G401 (cell line): ENCODE data around the gene TMEM204. TPM values are rescaled to one million over a fixed set of nuclear protein-coding genes. Genes with fewer than 3 reads are reported as not detected.

Source experiments
- DNase-seq: peaks from one replicate; pipeline ENCODE4 v3.0.0-alpha.2; 2015; ENCODE audit warnings: low spot score
- in situ Hi-C: cut with HindIII; loops from 2 replicates; pipeline ENCODE4 v1.10.0; 2016; ENCODE audit warnings: low sequenced_read_pairs, mixed read lengths
- total RNA-seq: library from RNA; depleted of rRNA; stranded (reverse); fragments of >200 nt; shearing (Covaris generic); gene quantifications from 2 replicates; pipeline ENCODE4 v1.2.3, GENCODE V29; 2014

The TMEM204 gene
- total RNA-seq, 1 experiment from 2014 or later: not detected

DNA sequence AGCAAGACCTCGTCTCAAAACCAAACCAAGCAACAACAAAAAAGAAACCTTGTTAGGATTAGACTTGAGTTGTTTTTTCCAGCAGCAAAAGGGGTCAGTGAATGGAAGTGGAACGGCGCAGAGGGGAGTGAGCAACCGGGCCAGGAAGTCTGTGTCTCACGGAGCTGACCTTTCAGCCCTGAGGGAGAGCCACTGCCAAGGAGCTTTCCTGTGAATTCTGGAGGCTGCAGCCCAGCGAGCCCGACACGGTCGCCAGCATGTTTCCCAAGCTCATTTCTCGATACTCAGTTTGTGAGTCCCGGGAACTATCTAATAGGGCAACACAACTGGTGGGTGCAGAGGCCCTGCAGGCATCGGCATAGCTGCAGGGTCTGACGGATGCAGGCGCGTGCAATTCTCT lies 20.7 kb upstream of the TMEM204 start:
- in situ Hi-C loops: no loop called here
- DNase-seq: no peak

DNA sequence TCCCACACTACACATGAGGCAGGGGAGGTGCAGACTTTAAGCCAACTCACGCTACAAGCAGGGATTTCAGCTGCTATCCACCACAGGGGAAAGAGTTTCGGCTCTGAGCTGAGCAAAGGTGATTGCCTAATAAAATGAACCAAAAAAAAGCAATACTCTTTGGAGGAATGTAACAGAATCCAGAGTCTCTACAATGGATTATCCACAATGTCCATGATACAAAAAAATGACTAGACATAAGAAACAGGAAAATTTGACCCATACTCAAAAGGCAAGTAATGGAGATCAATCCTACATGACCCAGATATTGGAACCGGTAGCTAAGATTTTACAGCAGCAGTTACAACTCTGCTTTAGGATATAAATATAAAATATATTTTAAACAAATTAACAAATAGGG lies 19.0 kb upstream of the TMEM204 start:
- in situ Hi-C loops: no loop called here
- no peak for DNase-seq

DNA sequence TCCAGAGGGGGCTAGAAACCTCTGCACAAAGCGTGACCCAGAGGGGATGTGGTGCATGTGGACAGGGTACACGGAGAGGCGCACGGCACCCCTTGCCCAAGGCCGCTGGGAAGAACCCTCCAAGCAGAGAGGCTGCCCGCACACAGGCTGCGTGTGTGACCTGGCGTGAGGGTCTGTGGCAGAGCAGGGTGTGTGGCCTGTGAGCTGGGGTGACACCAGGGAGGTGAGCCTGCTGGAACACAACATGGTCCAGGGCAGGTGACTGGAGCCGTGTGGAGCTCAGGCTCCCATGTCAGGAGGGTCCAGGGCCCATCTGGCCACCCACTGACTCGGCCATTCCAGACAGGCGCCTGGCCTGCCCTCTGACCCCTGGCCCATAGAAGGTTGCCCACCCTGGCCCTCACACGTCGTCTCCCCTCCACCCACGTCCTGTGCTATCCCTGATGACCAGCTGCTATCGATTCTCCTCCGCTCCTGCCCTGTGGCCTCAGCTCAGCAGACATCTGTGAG lies 14.8 kb upstream of the TMEM204 start:
- DNase-seq: no peak
- in situ Hi-C loops: no loop called here

DNA sequence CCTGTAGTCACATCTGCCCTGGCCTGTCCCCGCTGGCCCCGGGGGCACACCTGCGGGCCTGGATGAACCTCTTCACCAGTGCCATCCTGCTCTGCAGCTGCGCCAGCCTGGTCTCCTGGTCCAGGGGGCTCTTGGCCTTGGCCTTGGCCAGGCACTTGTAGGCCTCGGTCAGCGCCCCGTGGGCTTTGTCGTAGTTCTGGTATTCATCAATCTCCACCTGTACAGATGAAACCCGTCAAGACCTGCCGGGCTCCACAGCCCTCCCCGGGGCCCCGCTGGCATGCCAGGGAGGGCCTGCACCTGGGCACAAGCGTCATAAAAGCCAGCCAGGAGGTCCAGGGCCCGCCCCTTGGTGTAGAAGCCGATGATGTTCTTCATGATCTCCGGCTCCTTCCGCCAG lies 13.6 kb upstream of the TMEM204 start:
- in situ Hi-C loops: no loop called here
- DNase-seq: no peak

DNA sequence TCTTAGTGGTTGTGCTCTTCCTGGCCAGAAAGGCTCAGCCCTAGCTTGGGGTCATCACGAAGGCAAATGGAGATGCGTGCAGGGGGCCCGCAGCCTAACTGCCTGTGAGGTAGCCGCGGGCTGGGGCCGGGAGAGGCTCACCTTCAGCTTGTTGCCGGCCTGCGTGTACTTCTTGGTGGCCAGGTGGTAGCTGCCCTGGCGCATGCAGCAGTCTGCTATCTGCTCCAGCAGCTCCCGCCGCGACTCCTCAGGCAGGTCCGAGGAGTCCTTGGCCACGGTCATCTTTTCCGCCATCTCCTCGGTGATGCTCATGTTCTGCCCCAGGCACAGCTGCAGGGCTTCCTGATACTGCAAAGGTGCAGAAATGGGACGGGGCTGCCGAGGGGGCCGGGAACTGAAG lies 13.0 kb upstream of the TMEM204 start:
- in situ Hi-C loops: no loop called here

DNA sequence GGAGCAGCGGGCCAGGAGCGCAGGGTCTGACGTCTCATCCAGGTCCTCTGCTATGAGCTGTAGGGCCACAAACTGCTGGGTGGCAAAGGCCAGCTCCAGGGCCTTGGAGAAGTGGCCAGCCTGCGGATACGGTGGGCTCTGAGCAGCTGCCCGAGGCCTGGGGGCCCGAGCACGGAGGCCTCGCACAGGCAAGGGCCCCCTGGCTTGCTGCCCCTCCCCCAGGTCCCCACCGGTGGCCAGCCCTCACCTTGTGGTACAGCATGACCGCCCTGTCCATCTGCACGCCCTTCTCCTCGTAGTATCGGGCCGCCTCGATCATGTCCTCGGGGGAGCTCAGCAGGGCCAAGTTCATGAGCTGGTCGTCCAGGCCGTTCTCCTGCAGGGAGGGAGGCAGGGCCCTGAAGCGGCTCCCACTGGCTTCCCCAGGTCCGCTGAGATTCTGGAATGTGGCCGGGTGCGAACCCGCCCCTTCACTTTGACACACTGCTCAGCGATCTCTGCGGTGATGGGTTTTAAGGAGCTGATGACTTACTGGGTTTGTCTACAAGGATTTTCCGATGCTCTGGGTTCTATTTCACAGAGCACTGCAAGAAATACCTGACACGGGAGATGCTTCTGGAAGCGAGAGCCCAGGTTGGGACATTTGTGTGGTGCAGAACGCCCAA lies 9.8 kb upstream of the TMEM204 start:
- in situ Hi-C loops: no loop called here
- no peak for DNase-seq

More for the DNA sequence above, 13.0 kb upstream of the TMEM204 start:
- no peak for DNase-seq

DNA sequence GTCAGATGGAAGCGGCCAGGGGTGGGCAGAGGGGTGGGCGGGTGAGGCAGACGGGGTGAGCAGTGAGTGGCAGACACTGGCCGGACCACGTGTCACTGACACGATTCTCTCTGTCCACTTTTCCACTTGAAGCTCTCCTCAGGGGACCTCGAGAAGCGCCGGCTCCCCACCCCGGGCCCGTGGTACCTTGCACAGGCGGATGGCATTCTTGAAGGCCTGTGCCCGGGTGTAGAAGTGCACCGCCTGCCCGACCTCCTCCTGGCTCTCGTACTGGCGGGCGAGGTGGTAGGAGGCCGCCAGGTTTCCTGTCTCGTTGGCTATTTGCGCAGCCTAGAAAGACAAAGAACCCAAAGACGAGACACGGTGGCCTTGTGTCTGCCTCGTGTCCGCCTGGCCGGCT lies 9.1 kb upstream of the TMEM204 start:
- no peak for DNase-seq
- in situ Hi-C loops: no loop called here

DNA sequence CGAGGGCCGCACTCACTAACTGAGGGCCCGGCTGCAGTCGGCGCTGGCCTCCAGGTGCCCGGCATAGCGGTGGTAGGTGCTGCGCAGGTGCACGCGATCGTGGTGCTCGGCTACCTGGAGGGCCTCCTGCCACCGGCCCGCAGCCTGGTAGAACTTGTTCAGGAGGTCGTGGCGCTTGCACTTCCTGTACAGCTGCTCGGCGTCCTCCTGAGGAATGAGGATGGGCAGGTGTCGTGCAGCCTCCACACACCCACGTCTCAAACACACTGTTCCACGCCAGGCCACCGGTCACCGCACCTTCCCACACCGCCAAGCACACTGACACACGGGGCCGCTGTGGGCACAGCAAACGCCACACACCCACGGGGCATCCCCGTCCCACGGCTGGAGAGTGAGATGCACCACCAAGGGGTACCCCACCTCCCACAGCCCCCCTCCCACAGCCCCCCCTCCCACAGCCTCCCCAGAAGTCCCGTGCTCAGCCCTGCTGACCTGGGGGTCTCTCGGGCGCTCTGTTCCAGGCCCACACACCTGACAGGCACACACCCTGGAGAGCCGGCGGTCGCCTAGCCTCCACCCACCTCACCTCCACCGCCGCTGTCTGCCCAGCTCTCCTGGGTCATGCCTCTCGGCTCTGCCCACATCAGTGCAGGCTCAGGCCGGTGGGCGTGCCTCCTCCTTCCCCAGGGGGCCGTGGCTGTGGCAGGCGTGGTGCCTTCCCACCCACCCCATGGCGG lies 7.4 kb upstream of the TMEM204 start:
- no peak for DNase-seq
- in situ Hi-C loops: no loop called here

DNA sequence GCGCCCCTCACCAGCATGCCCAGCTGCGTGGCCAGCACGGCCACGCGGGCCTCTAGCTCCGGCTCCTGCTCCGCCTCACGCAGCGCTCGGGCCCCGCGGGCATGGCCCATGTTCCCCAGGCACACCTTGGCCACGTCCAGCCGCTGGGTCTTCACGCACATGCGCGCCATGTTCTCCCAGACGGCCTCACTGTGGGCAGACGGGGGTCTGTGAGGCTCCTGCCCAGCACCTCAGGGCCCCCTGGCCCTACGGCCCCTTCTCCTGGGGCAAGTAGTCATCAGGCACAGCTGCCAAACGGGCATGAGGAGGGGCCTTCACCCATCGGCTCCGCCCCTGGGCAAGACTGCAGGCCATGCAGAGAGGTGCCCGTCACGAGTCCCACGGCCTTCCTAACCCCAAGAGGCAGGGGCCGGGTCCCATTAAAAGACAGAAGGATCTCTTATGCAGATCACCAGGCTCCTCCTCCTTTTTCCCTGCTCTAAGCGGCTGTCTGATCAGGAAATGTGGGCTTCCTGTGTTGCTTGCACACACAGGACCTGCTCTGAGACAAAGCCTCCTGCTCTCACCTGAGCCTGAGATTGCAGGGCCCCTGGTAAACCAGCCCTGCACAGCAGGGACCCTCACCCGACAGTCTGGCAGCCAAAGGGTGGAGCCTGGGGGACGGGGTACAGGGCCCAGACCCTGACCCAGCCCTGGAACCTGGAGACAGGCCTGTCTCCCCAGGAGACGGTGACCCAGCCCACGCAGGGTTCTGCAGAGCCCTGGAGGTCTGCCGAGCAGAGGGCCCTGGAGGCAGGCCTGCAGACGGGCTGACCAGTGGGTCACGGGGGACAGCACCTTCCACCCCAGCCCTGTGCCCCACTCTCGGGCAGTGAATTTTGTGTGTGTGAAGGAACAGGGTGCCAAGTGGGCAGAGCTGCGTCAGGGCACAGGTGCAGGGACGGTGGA lies 6.6 kb upstream of the TMEM204 start:
- in situ Hi-C loops: no loop called here

DNA sequence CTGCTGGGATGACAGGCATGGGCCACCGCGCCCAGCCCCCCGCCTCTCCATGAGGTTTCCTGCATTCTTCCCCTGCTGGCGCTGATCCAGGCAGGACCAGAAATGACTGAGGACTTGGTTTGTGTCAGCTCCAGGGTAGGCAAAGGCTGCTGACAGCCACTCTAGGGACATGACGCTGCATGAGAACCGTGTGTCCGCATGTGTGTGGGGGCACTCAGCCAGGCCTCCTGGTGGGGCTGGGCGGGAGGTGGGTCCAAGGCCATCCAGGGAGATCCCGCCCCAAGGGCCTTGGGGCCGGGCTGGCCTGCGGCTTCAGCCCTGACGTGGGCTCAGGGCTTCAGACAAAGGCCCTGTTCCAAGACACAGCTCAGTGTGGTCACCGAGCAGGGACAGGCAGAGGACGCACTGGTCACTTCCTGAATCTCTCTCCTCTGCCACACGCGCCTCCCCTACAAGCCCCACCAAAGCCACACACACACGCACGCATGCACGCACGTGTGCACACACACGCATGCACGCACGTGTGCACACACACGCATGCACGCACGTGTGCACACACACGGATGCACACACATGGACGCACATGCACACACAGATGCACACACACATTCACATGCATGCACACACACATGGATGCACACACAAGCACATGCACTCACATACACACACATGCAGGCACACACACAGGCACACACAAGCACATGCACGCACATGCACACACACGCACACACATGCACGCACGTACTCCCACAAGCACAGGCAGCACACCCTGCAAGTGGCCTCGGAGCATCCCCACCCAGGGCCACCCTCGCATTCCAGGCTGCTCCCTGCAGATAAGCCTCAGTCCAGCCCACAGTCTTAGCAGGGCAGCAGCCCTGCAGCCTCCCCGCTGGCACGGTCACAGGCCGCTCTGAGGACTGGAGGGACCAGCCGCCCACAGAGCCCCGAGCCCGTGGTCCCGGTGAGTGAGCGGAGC lies 5.3 kb upstream of the TMEM204 start:
- no peak for DNase-seq
- in situ Hi-C loops: no loop called here

More for the DNA sequence above, 6.6 kb upstream of the TMEM204 start:
- no peak for DNase-seq

DNA sequence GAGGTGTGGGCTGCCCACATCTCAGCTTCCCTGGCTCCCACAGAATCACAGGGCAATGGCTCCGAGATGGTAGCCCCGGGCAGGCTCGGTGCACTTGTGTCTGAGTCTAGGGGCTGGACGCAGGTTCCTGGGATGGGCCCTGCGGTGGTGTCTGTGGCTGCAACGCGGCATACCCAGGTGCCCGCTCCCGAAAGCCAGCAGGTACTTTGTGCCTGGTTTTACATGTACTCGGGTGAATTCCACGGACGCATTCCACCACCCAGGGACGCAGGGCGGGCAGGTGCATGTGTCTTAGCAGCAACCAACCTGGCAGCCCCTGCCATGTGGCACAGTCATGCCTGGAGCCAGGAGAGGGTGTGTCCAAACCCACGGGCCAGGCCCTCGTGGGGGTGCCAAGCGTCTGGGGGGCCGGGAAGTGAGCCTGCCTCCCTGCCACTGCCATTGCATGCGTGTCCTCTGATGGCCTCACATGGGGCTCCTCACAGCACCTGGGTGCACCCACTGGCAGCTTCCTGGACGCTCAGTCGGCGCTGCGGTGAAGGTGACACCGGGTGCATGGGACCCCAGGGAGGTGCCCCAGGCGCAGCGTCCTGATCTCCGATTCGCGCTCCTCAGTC lies 4.4 kb upstream of the TMEM204 start:
- DNase-seq: no peak
- in situ Hi-C loops: no loop called here

DNA sequence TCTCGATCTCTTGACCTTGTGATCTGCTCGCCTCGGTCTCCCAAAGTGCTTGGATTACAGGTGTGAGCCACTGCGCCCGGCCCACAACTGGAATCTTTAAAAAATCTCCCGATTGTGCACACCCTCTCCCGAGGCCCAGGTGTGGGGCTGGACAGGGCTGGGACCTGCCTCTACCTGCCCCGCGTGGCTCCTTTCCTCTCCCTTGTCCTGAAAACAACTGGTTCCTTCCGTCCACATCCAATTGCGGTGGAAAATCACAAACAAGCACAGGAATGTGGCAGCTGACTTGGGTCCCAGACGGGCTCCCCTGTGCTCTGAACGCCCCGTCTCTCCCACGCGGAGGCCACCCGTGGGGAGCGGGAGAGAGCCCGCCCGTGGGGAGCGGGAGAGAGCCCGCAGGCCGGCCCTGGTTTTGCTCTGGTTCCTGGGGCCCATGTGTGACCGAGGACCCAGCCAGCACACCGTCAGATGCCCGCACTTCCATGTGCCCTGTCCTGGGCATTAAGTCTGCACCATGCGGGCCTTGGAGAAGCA lies 3.0 kb upstream of the TMEM204 start:
- no peak for DNase-seq
- in situ Hi-C loops: no loop called here

DNA sequence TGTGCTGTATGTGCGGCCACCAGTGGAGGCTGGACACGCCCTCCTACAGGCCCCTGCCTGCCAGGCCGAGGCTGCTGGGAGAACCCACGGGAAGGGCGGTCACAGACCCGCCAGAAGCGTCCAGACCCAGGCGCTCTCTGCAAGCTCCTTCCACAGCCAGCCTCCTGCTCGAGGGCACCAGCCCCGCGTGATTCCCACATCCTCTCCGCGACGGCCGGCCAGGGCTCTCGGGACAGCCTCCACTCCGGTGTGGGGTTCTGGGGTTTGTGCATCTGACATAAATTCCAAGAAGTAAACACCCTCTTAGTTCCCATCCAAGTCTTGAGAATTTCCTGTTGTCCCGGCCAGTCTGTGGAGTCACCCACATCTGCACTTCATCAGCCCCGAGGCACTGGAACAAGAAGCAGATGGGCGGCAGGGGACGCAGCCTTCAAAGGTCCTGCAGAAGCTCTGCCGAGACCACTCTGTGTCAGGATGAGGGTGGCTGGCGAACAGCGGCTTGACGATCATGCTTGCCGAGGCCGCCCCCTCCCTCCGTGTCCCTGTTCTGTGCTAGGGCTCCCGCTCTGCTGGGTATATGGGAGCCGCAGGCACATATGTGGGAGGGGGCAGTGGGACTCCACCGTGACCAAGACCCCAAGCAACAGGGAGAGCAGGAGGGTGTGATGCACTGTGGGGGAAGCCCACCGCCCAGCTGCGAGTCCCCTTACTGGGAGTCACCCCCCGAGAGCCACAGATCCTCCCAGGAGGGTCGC lies 2.4 kb upstream of the TMEM204 start:
- in situ Hi-C loops: no loop called here
- no peak for DNase-seq

DNA sequence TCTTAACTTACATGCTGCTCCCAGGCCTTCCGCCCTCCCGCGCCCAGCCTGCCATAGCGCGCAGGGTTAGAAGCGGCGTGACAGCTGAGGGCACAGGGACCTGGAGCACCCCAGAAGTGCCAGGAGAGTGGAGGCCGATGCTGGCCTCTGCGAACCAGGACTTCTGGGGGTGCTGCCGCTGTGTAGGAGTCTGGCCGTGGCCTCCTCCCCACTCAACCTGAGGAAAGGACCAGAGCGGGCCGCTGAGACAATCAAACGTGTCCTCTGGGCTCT lies 1.9 kb upstream of the TMEM204 start:
- in situ Hi-C loops: no loop called here
- DNase-seq: no peak

DNA sequence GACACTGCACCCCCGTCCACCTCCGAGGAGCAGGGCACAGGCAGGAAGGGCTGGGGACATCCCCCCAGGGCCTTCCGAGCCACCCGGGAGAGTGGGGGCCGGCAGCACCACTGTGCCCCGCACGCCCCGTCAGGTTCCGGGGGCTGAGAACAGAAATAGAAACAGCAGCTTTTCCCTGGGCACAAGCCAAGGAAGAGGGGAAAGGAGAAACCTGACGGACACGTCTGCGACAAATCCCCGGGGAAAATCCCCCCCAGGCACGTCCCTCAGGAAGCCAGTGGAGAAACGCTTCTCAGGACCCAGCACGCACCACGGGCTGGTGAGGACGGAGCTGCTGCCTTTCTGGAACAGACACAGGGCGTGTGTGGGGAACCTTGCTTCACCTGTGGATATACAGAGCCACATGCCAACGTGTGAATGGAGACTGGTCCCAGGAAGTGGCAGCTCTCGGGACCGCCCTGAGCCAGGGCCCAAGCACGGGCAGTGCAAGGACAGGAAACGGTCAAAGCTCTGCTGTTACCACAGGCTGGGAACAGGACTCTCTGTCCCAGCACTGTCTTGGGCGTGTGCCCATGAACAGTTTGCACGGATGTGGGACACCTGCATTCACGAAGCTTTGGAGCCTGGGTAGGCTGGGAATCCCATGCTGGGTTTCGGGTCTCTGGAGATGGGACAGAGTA lies 1.2 kb upstream of the TMEM204 start:
- in situ Hi-C loops: no loop called here
- DNase-seq: peak; percentile 74

DNA sequence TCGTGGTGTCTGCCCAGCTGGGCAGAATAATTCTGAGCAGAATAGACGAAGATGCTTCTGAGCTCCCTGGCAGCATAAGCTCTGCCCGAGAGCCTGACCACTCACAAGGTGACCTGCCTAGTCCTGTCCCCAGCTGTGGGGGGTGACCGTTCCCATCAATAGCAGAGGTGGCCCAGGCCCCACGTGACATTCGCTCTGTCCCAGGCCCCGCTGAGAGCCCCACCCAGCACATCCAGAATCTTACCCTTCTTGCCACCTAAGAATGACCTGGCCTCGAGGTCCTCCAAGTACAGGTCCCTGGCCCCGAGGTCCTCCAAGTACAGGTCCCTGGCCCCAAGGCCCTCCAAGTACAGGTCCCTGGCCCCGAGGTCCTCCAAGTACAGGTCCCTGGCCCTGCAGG lies 695 bp upstream of the TMEM204 start:
- in situ Hi-C loops: no loop called here
- DNase-seq: no peak
